Stimulated activated CD4-positive, alpha-beta T cell treated with anti-CD3 and anti-CD28 coated beads, Interleukin-1b, Interleukin-23, amount 100 ng/mL, for 1 hour (primary cell): ENCODE results near the gene GYG2.
"Not testable (repeated sequence)": the region's sequence is repeated elsewhere in the genome, so short reads cannot be mapped to it uniquely, and the experiment has no call there.

Source experiments
- DNase-seq, 2 donors: peaks; one replicate each; pipeline ENCODE4 v3.0.0-alpha.2; 2020; ENCODE audit warnings: low read depth in 2 of 2

The GYG2 gene

DNA sequence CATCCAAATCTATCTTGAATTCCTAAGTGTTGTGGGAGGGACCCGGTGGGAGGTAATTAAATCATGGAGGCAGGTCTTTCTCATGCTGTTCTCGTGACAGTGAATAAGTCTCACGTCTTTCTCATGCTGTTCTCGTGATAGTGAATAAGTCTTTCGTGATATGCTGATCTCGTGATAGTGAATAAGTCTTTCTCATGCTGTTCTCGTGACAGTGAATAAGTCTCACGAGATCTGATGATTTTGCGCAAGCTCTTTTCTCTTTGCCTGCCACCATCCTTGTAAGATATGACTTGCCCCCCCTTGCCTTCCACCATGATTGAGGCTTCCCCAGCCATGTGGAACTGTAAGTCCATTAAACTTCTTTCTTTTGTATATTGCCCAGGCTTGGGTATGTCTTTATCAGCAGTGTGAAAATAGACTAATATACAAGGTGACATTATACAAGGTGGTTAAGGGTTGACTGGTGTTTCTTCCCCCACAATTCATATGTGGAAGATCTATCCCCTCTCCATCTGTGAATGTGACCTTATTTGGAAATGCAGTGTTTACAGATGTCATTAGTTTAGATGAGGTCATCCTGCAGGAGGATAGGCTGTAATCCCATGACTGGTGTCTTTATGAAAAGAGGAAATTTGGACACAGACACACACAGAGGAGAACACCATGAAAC is 72.8 kb downstream of the GYG2 start:
- DNase-seq, result no peak

DNA sequence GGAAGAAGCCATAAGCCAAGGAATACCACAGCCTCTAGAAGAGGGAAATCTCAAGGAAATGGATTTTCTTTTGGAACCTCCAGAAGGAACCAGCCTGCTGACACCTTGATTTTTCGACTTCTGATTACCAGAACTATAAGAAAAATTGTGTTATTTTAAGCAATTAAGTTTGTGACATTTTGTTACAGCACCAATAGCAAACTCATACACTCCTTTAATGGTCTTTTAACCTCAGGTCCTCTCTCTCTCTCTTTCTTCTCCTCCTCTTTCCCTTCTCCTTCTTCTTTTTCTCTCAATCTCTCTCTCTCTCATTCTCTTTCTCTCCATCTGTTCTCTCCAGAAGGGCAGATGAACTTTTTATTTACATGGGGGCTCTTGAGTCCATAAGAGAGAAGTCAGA is 74.1 kb downstream of the GYG2 start:
- DNase-seq, result no peak

DNA sequence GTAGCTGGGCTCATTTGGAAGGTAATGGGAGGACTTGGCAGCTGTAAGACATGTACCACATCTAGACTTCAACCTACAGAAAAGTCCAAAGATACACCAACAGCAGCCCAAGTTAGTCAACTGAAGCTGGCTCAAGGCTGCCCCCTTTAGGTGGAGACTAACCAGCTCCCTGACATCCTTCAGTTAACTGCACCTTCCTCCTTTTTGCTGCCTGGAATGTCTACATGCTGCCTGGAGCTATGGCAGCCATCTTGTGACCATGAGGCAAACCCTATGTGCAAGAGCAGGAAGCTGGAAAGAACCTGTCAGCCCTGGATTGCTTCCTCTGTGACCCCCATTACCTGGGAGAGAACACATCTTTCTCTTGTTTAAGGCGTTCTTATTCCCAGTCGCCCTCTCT is 74.6 kb downstream of the GYG2 start:
- DNase-seq, result no peak

DNA sequence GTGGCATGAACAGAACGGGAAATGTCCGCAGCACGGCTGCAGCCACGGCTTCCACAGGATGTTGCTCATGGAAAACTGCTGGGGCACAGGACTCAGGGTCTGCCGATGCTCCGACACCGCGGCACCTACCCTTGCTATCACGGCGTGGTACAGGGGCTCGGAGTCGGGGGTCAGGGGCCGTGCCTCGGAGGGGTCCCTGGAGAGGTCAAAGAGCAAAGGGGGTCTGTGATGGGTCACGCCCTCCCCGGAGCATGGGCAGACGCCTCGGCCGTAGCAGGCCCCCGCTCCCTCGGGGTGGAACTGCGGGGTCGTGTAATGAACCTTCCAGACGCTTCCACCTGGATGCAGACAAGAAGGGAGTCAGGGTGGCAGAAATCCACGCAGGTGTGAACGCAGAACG is 78.6 kb downstream of the GYG2 start:
- DNase-seq, result no peak

DNA sequence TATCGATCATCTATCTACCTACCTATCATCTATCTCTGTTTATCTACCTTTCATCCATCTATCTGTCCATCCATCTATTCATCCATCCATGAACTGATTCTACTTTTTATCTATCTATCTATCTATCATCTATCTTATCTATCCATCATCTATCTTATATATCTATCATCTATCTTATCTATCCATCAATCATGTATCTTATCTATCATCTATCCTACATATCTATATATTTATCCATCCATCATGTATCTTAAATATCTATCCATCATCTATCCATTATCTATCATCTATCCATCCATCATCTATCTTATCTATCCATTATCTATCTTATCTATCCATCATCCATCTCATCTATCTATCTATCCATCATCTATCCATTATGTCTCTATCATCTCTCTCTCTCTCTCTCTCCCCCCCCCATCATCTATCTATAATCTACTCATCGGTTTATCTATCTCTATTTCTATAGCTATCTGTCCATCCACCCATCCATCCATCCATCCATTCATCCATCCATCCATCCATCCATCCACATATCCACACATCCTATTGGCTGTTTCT is 79.5 kb downstream of the GYG2 start:
- no peak for DNase-seq

DNA sequence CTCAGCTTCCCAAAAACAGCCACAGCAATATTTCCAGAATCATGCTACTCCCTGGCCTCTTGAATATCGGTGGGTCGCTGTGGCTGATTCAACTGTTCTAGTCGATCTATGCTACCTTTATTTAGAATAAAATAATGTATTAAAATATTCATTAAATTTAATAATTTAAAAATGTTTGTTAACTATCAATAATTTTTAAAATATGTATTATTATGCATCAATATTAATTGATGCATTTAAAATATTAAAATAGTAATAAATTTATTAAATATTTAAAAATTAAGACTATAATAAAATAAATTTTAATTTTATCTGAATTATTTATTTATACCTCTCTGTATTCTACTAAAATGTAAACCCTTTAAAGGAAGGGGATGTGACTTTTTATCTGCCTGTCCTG is 81.4 kb downstream of the GYG2 start:
- DNase-seq, result no peak

DNA sequence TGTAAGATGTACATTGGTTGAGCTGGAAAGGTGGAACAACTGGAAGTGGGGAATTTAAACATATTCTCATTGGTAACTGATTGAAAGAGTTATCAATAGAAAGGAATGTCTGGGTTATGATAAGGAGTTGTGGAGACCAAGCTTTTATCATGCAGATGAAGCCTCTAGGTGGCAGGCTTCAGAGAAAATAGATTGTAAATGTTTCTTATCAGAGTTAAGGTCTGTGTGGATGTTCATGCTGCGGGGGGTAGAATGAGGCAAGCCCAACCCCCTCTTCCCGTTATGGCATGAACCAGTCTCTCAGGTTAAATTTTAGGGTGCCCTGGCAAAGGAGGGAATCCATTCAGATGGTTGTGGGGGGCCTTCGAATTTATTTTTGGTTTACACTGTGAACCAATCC is 84.4 kb downstream of the GYG2 start:
- DNase-seq, result no peak

DNA sequence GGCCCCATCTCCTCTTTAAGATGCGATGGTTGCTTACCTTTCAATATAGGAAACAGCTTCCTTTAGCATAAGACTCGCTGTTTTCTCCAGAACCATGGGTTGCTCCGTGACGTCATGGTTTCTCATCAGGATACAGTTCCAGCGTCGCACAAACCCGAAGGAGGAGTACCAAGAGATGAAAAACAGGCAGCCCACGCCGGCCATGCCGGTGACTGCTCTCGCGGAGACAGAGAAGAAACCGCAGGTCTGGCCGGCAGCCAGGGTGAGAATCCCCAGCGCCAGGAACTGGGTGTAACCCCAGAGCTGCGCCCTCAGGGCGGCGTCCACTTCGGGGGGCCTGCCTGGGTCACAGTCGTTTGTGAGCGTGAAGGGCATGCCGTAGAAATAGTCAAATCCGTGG is 89.0 kb downstream of the GYG2 start:
- no peak for DNase-seq

DNA sequence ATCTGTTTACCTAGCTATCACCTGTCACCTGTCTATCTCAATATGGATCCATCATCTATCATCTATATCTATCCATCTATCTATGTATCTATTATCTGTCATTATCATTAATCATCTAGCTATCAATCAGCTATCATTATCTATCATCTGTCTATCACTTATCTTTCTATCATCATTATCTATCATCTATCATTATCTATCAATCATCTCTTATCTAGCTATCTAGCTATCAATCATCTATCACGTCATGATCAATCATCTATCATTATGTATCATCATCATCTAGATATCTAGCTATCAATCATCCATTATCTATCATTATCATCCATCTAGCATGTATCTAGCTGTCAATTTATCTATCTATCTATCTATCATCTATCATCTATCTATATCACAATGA is 92.5 kb downstream of the GYG2 start:
- DNase-seq, result no peak

DNA sequence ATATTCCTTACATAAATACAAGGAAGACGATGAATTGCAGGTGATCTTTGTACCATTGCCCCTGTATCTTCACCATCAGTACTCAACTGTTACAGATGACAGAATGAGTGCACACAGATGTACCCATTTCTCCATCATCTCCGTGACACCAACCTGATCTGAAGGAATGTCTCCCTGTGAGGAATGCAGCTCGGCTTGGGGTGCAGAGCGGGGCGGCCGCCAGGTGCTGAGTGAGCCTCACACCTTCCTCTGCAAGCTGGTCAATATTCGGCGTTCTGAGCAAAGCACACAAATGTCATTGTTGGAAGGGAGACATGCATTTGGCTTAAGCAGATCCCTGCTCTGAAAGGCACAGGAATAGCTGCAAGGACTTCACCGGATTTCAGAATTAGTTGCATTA is 93.0 kb downstream of the GYG2 start:
- no peak for DNase-seq

DNA sequence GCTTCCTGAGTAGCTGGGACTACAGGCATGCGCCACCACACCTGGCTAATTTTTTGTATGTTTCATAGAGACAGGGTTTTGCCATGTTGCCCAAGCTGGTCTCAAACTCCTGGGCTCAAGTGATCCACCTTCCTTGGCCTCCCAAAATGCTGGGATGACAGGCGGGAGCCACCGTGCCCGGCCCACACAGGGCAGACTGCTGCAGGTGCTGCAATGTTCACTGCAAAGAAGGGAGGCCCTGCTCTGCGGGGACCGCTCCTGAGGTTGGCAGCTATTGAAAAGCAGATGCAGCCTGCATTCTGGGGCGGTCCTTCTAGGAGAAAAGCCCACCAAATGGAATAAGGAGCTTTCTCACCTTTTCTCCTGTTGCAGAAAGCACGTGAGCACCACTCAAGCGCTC is 95.4 kb downstream of the GYG2 start:
- no peak for DNase-seq

DNA sequence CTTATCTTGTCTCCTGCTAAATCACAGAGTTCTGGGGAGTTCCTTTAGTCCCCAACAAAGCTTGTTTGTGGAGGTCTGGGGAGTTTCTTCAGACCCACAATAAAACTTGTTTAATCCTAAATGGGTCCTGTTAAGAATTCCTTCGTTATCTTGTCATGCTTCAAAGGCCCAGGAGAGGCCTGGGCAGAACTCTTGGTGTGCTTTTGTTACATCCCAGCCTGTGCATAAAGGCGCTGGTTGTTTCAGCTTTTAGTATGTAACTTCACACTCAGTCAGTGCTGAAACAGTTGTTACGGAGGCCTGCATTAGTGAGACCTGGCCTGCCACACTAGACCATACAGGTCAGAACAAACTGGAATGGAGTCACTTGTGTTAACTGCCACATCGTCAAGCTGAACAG is 97.5 kb downstream of the GYG2 start:
- not testable (repeated sequence) for DNase-seq

DNA sequence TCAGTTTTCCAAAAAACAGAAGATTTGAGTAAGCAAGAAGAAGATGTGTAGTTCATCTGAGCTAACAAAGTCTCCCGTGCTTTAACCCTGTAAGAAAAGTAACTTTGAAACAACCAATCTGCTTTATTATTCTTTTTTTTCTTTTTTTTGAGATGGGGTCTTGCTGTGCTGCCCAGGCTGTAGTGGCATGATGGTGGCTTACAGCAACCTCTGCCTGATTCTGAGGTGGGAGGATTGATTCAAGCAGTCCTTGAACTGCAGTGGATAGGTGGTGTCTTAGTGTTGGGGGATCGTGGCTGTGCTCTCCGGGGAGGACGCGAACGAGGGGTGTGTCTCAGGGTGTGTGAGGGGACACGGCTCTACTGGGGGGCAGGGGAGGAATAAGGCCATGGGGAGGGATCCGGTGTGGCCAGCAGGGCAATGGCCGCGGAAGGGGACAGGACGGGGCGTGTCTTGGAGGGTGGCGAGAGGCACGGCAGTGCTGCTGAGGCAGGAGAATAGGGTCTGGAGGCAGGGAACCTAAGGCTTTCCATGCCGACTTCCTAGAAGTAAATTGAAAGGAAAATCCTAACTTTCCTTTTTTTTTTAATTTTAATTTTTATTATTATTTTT is 98.0 kb downstream of the GYG2 start:
- DNase-seq, result no peak

DNA sequence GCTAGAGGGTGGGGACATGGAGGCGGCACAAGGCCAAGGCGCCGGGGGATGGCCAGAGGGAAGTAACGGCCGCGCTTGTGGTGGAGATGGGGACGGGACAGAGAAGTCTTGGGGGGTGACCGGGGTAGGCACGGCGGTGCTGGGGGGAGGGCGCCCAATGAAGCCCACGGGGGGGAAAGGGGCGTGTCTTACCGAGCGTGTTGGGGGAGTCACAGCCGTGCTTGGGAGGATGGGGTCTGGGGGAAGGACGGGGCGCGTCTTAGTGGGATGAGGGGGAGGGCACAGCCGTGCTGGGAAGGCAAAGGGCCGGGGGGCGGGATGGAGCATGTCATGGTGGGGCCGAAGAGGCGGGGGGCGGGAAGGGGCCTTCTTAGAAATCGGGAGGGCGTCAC is 99.5 kb downstream of the GYG2 start:
- no peak for DNase-seq

DNA sequence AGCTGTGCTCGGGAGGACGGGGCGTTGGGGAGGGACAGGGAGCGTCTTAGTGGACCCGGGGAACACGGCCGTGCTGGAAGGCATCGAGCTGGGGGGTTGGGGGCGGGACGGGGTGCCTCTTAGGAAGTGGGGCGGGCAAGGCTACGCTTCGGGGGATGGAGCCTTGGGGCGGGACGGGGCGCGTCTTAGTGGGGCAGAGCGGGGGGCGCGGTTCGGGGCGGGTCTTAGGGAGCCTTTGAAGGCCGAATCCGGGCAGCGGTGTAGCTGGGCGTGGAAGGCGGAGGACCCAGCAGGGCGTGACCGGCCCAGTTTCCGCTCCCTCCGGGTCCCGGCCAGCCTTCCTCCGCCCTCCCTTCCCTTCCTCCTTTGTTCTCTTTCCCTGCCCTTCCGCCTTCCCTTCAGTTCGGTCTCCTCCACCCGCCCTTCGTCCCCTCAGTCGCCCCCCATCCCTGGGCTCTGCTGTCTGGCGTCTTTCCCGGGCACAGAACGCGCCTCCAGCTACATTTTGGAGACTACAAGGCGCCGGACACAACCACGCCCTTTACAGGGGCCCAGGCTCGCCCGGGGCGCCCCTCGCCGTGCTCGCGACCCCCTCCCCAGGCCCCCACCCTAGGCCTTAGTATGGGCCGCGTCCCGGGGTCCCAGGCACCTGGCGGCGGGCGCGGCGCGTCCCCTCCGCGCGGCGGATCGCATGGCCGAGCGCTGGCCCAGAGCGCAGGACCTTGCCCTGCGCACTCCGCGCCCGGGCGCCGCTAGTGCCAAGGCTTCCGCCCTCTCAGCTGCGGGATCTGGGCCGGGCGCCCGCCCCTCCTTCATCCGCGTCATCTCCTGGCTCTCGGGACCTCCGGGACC is 100.1 kb downstream of the GYG2 start, which contains the start of gene ARSD:
ARSD (minus strand) TSS at position 757 of the 852 bp plus-strand sequence; CDS start at position 693, 64 bp downstream.
- no peak for DNase-seq

DNA sequence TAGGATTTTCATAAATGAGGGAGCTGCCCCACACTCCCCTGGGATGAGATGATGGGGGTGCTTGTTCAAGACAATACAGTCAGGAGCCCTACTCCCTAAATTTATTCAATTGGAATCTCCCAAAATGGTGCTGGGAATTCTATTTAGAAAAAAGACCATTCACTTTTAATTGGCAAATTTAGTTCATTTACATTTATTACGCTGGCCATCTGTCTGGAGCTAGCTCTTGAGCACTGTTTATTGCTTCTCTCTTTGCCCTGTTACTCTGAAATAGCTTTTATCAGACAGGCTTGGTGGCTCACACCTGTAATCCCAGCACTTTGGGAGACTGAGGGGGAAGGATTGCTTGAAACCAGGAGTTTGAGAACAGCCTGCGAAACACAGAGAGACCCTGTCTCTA is 102.4 kb downstream of the GYG2 start:
- no peak for DNase-seq

DNA sequence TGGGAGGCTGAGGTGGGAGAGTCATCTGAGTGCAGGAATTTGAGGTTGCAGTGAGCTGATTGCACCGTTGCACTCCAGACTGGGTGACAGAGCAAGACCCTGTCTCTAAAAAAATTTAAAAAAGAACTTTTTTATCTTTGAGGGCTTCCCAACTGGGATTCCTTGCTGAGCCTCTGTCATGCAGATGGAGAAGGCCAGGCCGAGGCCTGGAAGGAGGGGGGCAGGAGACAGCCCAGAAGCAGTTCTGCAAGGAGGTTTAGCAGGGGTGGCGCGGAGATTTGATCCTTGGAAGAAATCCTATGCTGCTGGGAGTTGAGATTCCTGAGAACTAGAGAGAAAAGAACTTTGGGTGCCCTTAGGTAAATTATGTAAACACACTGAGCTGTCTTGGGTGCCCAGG is 102.9 kb downstream of the GYG2 start:
- DNase-seq, result no peak
